Neutrophil (primary cell): Measurements from ENCODE around the gene DNLZ.

ENCODE experiments used
- H3K27ac ChIP-seq: fragments of 200-600 bp; sonication (generic); 2 replicates; pipeline ENCODE4 v1.5.1; 2016; ENCODE audit warnings: mild to moderate bottlenecking, moderate library complexity
- H3K27me3 ChIP-seq: fragments of 200-600 bp; sonication (generic); 2 replicates; pipeline ENCODE4 v1.6.0; 2016; ENCODE audit warnings: mild to moderate bottlenecking
- H3K36me3 ChIP-seq: fragments of 200-600 bp; sonication (generic); 2 replicates; pipeline ENCODE4 v1.5.1; 2017
- H3K4me1 ChIP-seq, 2 experiments: fragments of 200-600 bp in 1 of 2; sonication (generic) in 1 of 2; 1 replicate in 1 of 2; 2 replicates in 1 of 2; pipeline versions ENCODE4 v1.5.1 to v1.6.1; 2013 to 2016; ENCODE audit warnings: low read depth in 1 of 2, low read length in 1 of 2, mild to moderate bottlenecking in 1 of 2, moderate library complexity in 1 of 2; ENCODE audit not compliant: control insufficient read depth in 1 of 2, insufficient read depth in 1 of 2
- H3K4me3 ChIP-seq, 2 experiments: fragments of 200-600 bp in 1 of 2; sonication (generic) in 1 of 2; 1 replicate in 1 of 2; 2 replicates in 1 of 2; pipeline ENCODE4 v1.5.1; 2013 to 2016; ENCODE audit warnings: low read depth in 1 of 2, low read length in 1 of 2, mild to moderate bottlenecking in 1 of 2, moderate library complexity in 1 of 2
- H3K9me3 ChIP-seq: fragments of 200-600 bp; sonication (generic); 2 replicates; pipeline ENCODE4 v1.5.1; 2016
- CTCF ChIP-seq: fragments of 200-600 bp; sonication (generic); IDR thresholded peaks from 2 replicates; pipeline ENCODE4 v1.5.1; 2016; ENCODE audit warnings: antibody characterized with exemption

DNLZ gene

GRCh38 chr9:136372561-136373299 is 9.2 kb upstream of the DNLZ start:
- H3K9me3 ChIP-seq: no peaks in the 10 kb centered on the region
- peaks cover 29 to 33% of the 10 kb centered on the region in 2 experiments for H3K4me1 ChIP-seq
- peaks cover 20% of the 10 kb centered on the region for H3K36me3 ChIP-seq
- no peaks in the 10 kb centered on the region for H3K27me3 ChIP-seq
- TF ChIP-seq CTCF: no peak
- H3K4me3 ChIP-seq: peak overlapping the region; percentile 51 to 63
- H3K27ac ChIP-seq: peak overlapping the region; percentile 73

DNA sequence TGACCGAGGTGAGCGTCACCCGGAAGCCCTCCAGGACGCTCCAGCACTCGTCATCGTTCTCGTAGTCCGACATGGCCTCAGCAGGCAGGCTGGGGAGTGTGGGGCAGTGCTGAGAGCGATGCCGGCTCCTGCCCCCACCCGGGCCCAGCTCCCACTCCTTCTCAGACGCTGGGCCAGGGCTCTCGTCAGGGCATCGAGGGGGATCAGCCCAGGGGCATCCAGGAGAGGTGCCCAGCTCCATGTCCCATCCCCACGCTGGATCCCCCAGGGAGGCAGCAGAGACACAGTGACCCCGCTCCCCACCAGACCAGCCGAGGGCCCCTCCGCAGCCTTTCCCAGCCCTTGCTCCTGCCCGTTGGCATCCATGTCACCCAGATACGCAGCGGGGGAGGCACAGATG is 8.5 kb upstream of the DNLZ start:
- Histone ChIP-seq H3K9me3 (no peaks in the 10 kb centered on the region), H3K27me3 (no peaks in the 10 kb centered on the region), H3K27ac (peak overlapping the region; percentile 73), H3K36me3 (peaks cover 19% of the 10 kb centered on the region), H3K4me3 (peak overlapping the region; percentile 51 to 63), H3K4me1 (peaks cover 24 to 27% of the 10 kb centered on the region in 2 experiments)
- no peak for TF ChIP-seq CTCF

GRCh38 chr9:136371533-136371880 is 8.0 kb upstream of the DNLZ start:
- TF ChIP-seq CTCF: no peak
- peaks cover 19% of the 10 kb centered on the region for H3K36me3 ChIP-seq
- no peak overlapping the region for H3K4me3 ChIP-seq
- H3K27ac ChIP-seq: peak overlapping the region; percentile 73
- H3K4me1 ChIP-seq: peaks cover 24 to 25% of the 10 kb centered on the region in 2 experiments
- H3K27me3 ChIP-seq: no peaks in the 10 kb centered on the region
- no peaks in the 10 kb centered on the region for H3K9me3 ChIP-seq

- Histone ChIP-seq H3K27ac (no peak overlapping the region), H3K27me3 (no peaks in the 10 kb centered on the region), H3K36me3 (peaks cover 19% of the 10 kb centered on the region), H3K4me1 (peaks cover 29 to 30% of the 10 kb centered on the region in 2 experiments), H3K9me3 (no peaks in the 10 kb centered on the region), H3K4me3 (no peak overlapping the region)
- TF ChIP-seq CTCF: no peak
These were observed 7.4 kb upstream of the DNLZ start for GRCh38 chr9:136370687-136371532.

DNA sequence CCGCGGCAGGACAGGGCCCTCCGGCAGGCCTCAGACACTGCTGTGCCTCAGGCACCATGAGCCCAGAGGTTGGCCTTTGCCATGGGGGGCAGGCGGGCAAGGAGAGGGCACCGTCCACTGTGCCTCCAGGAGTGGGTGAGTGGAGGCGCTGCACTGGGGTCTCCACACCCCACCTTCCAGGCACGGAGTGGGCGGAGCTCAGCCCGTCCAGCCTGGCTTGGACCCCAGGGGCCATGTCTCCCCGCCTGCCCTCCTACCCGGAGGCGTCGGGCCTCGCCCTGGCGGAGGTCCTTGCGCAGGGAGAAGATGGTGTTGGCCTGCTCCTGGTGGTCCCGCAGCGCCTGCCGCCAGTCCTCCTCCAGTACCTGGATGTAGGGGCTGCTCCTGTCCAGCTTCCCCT is 6.5 kb upstream of the DNLZ start:
- TF ChIP-seq CTCF: no peak
- Histone ChIP-seq H3K4me1 (peaks cover 38 to 39% of the 10 kb centered on the region in 2 experiments), H3K4me3 (no peak overlapping the region), H3K27me3 (no peaks in the 10 kb centered on the region), H3K9me3 (no peaks in the 10 kb centered on the region), H3K27ac (no peak overlapping the region), H3K36me3 (peaks cover 19% of the 10 kb centered on the region)
